PC-9 (cell line): ENCODE results near the gene CALML5.

Experiments
- EZH2 ChIP-seq: fragments of 200-600 bp; sonication (generic); IDR thresholded peaks from 2 replicates; pipeline ENCODE4 v1.8.0; 2017; ENCODE audit warnings: antibody characterized with exemption, low read depth
- TF ChIP-seq, protein P1 (sequence below): fragments of 200-600 bp; sonication (generic); conservative IDR thresholded peaks from 2 replicates; pipeline ENCODE4 v1.6.1; 2017; ENCODE audit warnings: mixed run types, antibody characterized with exemption, mild to moderate bottlenecking, moderate library complexity

DNA sequence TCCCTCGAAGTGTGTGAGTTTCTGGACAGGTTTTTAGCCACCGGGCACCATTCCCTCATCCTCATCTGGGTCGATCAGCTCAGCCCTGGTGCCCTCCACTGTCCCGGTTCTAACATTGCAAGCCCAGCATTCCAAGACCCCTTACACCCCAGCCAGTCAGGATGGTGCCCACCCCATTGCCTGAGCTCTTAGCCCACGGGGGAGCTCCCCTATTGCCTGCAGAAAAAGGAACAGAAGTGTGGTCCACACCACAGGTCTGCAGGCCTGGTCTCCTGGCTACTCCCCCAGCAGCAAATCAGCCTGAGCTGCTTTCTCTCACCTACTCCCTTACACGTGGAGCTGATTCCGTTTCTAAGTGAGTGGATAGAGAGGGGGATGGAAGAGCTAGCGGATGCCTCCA is 4.8 kb downstream of the CALML5 start:
- TF ChIP-seq, protein P1, sequence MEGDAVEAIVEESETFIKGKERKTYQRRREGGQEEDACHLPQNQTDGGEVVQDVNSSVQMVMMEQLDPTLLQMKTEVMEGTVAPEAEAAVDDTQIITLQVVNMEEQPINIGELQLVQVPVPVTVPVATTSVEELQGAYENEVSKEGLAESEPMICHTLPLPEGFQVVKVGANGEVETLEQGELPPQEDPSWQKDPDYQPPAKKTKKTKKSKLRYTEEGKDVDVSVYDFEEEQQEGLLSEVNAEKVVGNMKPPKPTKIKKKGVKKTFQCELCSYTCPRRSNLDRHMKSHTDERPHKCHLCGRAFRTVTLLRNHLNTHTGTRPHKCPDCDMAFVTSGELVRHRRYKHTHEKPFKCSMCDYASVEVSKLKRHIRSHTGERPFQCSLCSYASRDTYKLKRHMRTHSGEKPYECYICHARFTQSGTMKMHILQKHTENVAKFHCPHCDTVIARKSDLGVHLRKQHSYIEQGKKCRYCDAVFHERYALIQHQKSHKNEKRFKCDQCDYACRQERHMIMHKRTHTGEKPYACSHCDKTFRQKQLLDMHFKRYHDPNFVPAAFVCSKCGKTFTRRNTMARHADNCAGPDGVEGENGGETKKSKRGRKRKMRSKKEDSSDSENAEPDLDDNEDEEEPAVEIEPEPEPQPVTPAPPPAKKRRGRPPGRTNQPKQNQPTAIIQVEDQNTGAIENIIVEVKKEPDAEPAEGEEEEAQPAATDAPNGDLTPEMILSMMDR: no peak
- TF ChIP-seq EZH2: no peak
